Right lobe of liver (tissue), 4 donors: ENCODE data around the gene MCM7.

Experiments
- POLR2A ChIP-seq: fragments of 450-650 bp; IDR thresholded peaks from one replicate; pipeline ENCODE4 v1.6.1; 2017; ENCODE audit warnings: antibody characterized with exemption, mild to moderate bottlenecking
- TF ChIP-seq, protein P1 (sequence below), 4 donors: fragments of 200-600 bp in 3 of 4; fragments of 450-650 bp in 1 of 4; IDR thresholded peaks; one replicate each; pipeline versions ENCODE4 v1.5.1 to v1.8.0; 2016 to 2022; ENCODE audit warnings: antibody characterized with exemption in 4 of 4, mild to moderate bottlenecking in 2 of 4
- donor health status: DM: no; HTN: no; CAD: no.
- donor health status: DM: no; HTN: no; CAD: no.
- donor health status: DM: no; HTN: yes; CAD: no.

DNA sequence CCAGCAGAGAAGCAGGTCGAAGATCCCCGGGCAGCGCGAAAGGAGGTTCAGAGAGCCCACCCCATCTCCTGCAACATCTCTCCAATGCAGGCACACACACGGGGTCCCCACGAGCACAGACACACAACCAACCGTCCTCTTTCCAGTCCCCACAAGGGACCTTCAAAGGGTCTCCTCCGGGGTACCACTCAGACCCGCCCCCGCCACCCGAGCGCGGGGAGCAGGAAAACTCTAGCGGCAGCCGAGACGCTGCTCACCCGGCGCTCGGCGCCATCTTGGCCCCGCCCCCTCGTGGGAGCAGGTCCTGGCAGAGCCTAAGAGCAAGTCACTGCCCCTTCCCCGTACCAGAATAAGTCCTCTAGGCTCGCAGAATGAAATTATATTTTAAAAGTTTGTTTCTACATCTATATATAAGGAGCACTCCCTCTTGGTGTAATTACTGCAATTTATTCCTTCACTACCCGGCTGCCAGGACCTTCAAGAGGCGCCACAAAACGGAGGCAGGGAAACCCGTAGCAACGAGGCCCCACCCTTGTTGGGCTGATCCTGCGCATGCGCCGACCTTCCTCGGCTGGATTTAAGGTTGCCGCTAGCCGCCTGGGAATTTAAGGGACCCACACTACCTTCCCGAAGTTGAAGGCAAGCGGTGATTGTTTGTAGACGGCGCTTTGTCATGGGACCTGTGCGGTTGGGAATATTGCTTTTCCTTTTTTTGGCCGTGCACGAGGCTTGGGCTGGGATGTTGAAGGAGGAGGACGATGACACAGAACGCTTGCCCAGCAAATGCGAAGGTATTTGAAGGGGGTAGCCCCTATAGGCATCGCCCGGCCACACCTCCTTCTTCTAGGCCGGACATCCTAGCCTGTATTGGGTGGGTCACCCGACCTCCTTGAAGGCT lies 18.1 kb upstream of the MCM7 start, which contains the start of the genes CNPY4 and TAF6:
- TF ChIP-seq, protein P1, sequence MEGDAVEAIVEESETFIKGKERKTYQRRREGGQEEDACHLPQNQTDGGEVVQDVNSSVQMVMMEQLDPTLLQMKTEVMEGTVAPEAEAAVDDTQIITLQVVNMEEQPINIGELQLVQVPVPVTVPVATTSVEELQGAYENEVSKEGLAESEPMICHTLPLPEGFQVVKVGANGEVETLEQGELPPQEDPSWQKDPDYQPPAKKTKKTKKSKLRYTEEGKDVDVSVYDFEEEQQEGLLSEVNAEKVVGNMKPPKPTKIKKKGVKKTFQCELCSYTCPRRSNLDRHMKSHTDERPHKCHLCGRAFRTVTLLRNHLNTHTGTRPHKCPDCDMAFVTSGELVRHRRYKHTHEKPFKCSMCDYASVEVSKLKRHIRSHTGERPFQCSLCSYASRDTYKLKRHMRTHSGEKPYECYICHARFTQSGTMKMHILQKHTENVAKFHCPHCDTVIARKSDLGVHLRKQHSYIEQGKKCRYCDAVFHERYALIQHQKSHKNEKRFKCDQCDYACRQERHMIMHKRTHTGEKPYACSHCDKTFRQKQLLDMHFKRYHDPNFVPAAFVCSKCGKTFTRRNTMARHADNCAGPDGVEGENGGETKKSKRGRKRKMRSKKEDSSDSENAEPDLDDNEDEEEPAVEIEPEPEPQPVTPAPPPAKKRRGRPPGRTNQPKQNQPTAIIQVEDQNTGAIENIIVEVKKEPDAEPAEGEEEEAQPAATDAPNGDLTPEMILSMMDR (IDR thresholded peaks at IDR 0.05), result no peak
- TF ChIP-seq POLR2A, result peak; percentile 47
